ENCODE measurements around the gene ADGRD1. TPM values are rescaled to one million over a fixed set of nuclear protein-coding genes. Genes with fewer than 3 reads are reported as not detected.

The ADGRD1 gene
- total and polyA plus RNA-seq, 2 of the 8 experiments (the other 6 are each of a cell fraction or from before 2014, with no cell fraction given), result 0.36 to 0.48 TPM

DNA sequence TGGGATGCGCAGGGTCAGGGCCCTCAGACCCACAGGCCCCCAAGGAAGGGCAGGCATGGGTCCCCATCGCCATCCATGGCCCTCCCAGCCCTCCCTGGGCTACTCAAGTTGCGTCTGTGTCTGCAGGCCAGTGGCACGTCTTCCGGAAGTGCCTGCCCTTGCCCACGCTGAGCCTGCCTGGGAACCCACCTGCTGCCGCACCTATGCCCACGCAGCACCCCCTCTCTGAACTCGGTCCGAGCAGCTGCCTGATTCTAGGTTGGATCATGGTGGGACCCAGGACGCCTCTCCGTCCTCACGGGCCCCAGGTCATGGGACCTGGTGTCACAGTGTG is 182.8 kb downstream of the ADGRD1 start (continued):
- TF ChIP-seq CEBPB (IDR thresholded peaks at IDR 0.05; ENCODE audit: low read depth, low read length) (no peak), NRF1 (IDR thresholded peaks at IDR 0.05; ENCODE audit: low read depth, low read length) (no peak), JUND (IDR thresholded peaks at IDR 0.05; ENCODE audit: low read length) (no peak), BCL11A (IDR thresholded peaks at IDR 0.05; ENCODE audit: low read depth in 2 of 2, low read length in 2 of 2) (no peak), EZH2 (IDR thresholded peaks at IDR 0.05; ENCODE audit: low read depth, low read length, severe bottlenecking) (no peak)
- TF ChIP-seq, protein P1, sequence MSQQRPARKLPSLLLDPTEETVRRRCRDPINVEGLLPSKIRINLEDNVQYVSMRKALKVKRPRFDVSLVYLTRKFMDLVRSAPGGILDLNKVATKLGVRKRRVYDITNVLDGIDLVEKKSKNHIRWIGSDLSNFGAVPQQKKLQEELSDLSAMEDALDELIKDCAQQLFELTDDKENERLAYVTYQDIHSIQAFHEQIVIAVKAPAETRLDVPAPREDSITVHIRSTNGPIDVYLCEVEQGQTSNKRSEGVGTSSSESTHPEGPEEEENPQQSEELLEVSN (IDR thresholded peaks at IDR 0.05), result no peak

Data from H1 (cell line).